Suppressor macrophage (primary cell): ENCODE data around the gene C12orf76.
"Not testable (repeated sequence)": the region's sequence is repeated elsewhere in the genome, so short reads cannot be mapped to it uniquely, and the experiment has no call there.

Source experiments
- DNase-seq, 4 experiments: peaks; one replicate each; pipeline ENCODE4 v3.0.0-alpha.2; 2020 to 2022

Gene C12orf76

DNA sequence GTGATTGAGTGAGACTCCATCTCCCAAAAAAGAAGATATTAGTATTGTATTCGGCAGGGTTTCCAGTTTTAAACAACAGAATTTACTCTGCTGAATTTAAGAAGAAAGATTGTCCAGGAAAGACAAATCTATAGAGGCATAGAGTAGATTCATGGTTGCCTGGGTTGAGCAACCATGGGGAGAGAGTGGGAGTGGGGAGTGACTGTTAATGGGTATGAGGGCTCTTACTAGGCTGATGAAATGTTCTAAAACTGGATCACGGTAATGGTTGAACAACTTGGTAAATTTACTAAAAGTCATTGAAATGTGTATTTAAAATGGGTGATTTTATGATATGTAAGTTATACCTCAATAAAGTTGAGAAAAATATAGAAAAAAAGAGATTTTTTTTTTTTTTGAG, 13.9 kb upstream of the C12orf76 start:
- peak; percentile 29 to 61 (median 54) for DNase-seq

DNA sequence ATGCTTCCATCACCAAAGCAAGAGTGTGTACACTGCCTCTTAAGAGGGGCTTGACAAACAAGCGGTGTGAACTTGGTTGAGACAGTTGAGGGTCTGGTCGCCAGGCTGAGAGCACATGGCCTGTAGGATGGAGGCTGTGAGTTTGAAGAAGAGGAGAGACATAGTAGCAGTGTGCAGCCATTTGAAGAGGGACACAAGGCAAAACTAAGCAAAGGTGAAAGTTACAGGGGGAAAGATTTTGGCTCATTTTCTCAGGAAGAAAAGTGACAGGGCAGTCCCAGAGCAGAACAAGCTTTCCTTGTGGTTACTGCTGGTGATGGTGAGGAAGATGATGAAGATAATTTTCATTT, 11.3 kb upstream of the C12orf76 start:
- DNase-seq: peak in 1 of 4 experiments; percentile 28

DNA sequence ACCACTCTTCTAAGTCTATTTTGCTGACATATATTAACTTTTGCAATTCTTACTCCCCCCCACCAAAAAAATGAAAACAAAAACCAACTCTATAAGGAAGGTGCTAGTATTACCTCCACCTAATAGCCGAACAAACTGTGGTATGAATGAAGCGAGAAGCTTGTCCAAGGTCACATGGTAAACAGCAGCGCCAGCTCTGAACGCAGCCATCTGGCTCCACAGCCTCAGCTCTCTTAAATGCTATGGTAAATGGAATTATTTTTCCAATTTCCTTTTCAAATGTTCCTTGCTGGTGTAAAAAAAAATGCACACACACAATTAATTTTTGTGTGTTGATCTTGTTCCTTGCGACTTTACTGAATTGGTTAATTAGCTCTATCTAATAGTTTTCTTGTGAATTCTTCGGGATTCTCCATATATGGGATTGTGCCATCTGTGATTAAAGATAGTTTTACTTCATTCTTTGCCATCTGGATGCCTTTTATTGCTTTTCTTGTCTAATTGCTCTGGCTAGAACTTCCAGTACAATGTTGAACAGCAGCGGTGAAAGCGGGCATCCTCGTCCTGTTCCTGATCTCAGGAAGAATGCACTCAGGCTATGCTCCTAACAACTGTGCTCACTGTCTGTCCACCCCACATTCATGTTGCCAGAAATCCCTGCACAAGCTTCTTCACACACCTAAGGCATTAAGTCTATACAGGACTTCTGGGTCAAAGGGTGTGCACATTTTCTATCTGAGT, 10.7 kb upstream of the C12orf76 start:
- DNase-seq: no peak

DNA sequence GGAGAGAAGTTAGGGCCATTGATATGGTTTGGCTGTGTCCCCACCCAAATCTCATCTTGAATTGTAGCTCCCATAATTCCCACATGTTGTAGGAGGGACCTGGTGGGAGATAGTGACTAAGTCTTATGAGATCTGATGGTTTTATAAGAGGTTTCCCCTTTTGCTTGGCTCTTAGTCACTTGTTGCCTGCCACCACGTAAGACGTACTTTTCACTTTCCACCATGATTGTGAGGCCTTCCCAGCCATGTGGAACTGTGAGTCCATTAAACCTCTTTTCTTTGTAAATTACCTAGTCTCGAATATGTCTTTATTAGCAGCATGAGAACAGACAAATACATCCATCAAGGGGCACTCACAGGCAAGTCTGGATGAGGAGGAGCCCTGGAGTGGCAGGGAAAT, 8.3 kb upstream of the C12orf76 start:
- DNase-seq: peak; percentile 26 to 62 (median 36)

DNA sequence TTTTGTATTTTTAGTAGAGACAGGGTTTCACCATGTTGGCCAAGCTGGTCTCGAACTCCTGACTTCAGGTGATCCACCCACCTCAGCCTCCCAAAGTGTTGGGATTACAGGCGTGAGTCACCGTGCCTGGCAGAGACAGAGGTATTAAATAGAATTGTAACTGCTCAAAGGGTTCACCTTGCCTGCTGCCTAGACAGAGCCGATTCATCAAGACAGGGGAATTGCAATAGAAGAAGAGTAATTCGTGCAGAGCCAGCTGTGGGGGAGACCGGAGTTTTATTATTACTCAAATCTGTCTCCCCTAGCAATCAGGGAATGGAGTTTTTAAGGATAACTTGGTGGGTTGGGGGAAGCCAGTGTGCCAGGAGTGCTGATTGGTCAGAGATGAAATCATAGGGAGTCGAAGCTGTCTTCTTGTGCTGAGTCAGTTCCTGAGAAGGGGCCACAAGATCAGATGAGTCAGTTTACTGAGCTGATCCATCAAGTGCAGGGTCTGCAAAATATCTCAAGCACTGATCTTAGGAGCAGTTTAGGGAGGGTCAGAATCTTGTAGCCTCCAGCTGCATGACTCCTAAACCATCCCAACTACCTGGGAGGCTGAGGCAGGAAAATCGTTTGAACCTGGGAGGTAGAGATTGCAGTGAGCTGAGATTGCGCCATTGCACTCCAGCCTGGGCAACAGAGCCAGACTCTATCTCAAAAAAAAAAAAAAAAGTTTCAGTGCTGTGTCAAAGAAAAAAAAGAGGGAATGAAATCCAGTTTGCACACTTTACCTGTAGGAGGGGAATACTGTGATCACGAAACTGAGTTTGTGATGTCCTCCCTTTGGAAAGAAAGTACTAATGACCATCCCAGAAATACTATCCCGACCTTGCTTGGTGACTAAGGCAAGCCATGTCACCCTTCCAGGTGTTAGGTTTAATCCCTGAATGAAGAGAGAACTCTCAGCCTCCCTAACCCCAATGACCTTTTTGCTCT, 7.3 kb upstream of the C12orf76 start:
- peak; percentile 71 to 85 (median 76) for DNase-seq

DNA sequence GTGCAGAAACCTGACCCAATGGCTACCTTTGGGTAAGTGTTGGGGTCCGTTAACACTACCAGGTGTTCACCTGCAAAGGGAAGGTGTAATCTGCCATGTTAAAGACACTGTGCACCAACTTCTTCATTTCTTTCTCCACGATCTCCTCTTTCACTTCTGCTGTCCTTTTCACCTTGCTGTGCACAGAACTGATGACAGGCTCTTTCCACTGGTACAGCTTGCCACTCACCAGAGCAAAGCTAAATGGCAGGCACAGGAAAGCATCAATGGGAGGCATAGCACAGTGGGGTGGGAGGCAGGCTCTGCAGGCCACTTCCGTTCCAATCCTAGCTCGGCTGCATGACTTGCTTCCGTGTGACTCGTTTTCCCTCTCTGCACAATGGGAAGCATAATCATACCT, 2.6 kb upstream of the C12orf76 start:
- DNase-seq: no peak

DNA sequence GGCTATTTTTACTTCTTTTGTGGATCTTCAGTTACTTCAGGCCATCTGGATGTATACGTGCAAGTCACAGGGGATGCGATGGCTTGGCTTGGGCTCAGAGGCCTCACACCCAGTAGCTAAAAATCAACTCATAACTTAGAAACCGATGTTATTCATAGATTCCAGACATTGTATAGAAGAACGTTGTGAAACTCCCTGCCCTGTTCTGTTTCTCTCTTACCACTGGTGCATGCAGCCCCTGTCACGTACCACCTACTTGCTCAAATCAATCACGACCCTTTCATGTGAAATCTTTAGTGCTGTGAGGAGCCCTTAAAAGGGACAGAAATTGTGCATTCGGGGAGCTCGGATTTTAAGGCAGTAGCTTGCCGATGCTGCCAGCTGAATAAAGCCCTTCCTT, 1.3 kb upstream of the C12orf76 start:
- not testable (repeated sequence) for DNase-seq

DNA sequence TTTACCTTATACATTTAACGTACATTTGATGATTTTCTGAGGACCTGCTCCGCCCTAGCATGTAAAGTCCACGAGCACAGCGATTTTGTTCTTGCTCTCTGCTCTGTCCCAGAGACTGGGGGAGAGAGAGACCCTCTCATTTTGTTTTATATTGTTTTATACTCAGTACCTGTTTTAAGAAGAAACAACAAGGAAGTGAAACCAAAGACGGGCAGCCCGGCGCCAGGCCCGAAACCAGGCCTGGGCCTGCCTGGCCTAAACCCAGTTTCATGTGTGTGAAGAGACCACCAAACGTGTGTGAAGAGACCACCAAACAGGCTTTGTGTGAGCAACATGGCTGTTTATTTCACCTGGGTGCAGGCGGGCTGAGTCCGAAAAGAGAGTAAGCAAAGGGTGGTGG, 712 bp upstream of the C12orf76 start:
- DNase-seq: peak; percentile 37 to 61 (median 39)

DNA sequence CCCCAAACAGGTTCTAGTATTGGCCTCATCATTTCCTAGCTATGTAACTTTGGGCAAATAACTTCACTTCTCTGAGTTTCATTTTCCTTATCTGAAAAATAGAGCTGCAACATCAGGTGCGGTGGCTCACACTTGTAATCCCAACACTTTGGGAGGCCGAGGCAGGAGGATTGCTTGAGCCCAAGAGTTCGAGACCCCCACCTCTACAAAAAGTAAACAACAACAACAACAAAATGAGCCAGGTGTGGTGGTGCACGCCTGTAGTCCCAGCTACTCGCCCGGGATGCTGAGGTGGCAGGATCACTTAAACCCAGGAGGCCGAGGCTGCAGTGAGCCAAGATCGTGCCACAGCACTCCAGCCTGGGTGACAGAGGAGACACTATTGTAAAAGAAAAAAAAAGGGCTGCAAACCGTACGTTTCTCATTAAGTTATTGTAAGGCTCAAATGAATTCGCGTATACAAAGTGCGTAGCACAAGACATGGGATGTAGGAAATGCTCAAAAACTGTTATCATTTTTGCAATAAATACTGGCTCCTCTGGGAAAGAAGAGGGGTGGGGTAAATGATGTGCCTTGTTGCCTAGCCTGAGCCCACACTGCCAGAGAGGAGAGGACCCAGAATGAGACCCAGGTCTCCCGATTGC, 903 bp downstream of the C12orf76 start:
- no peak for DNase-seq

DNA sequence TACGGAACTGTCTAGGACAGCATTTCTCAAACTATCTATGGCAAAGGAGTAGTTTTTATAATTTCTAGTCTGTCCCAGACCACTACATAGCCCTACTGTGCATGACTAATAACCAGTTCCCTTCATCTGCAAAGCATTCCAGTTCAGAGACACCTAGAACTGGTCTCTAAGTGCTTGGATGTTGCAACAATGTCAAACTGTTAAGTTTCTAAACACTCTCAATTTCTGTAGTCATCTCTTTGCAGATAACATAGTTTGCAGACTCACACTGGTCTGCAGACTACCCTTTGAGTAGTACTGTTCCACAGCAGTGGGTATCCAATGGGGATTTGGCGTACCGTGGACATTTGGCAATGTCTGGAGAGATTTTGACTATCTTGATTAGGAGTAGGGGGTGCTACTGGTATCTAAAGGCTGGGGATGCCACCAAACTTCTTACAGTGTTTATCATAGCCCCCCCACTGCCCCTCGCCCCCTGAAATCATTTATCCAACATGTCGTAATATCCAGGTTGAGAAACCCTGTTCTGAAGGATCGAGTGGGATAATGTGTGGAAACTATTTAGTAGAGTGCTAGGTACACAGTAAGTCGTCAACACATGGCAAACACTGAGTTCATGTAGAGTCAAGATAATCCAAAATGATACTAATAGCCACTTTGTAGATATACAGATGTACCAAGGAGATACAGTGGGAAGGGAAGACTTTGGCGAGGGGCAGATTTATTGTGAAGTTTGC, 1.7 kb downstream of the C12orf76 start:
- no peak for DNase-seq

DNA sequence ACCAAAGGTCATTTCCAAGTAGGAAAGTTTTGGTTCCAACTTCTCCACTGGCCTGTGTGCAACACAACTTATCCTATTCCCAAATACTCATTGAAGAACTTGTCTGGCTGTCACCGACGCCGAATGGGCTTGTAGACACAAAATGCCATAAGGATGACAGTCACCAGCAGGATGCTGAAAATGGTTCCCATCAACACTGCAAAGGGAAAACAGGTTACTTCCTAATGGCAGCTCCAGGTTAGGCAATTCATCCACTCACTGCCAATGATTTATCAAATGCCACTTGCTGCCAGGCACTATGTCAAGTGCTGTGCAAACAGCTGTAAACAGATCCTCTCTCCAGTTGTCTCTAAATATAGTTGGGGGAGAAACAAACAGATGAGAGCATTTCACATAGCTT, 6.1 kb downstream of the C12orf76 start:
- DNase-seq: no peak

DNA sequence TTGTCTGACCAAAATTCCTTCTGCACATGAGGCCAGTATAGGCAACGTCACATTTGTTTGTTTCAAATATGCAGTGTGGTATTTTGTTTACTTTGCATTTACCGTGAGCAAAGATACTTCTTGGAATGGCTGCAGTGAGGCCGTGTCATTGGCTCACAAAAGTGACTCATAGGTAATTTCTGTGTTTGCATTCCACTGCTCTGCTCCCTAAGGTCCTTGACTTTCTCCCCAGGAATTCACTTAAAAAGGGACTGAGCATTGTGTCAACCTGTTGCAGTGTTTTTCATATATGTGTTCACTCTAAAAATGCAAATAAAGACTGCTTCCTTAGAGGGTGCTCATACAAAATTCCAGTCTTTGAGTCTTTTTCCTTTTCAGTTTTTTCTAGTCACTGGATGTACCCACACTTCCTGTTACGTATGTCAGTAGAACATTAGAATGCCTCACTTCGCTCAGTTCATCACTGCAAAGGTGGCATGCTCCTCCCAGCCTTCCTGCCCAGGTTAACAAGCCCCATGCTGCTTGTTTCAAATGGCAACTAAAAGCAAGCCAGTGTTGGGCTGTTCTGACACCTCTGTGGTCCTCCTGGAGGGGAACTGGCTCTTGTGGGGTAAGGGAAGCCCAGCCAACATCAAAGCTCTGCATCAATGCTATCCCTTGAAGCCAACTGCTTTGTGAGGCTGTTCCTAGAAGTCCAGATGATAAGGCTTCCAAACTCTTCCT, 9.1 kb downstream of the C12orf76 start:
- peak in 3 of 4 experiments; percentile 9 to 20 (median 18) for DNase-seq

DNA sequence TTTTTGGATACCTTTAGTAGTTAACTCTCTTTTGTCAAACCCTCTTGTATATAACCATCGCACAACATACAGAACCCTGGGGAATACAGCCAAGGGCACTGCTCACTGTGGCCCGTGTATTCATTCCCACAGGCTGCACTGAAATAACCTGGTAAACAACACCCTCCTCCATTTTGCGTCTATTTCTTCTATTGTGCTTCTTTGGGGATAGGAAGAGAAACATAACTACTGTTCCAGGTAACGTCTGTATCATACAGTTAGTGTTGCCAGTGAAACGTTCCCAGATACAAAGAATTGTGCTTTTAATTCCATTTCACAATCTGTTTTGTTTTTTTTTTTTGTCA, 9.6 kb downstream of the C12orf76 start:
- DNase-seq: no peak

DNA sequence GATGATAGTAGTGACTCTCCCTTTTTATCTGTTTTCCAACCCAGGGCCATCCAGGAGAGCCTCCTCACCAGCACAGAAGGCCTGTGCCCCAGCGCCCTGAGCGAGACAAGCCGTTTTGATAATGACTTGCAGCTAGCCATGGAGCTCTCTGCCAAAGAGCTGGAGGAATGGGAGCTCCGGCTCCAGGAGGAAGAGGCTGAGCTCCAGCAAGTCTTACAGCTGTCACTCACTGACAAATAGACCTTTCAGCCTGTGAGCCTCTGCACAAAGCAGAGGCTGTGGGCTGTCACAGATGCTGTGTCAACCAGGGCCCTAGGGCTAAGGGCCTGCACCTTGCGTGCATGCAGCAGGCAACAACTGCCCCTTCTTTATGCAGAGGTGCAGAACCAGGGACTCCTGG, 11.0 kb downstream of the C12orf76 start:
- DNase-seq: no peak

DNA sequence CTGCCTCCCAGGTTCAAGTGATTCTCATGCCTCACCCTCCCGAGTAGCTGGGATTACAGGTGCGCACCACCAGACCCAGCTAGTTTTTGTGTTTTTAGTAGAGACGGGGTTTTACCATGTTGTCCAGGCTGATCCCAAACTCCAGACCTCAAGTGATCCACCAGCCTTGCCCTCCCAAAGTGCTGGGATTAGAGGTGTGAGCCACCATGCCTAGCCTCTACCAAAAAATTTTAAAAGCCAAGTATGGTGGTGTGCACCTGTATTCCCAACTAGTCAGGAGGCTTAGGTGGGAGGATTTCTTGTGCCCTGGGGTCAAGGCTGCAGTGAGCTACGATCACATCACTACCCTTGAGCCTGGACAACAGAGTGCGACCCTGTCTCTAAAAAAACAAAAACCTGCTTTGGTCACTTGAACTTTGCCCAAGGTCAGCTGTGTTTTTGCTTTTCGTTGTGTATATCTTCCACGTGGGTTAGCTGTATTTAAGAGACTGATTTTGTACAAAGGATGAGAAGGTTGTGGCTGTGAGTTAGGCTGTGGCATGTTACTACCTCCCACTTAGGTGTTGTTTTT, 12.7 kb downstream of the C12orf76 start:
- DNase-seq: no peak

DNA sequence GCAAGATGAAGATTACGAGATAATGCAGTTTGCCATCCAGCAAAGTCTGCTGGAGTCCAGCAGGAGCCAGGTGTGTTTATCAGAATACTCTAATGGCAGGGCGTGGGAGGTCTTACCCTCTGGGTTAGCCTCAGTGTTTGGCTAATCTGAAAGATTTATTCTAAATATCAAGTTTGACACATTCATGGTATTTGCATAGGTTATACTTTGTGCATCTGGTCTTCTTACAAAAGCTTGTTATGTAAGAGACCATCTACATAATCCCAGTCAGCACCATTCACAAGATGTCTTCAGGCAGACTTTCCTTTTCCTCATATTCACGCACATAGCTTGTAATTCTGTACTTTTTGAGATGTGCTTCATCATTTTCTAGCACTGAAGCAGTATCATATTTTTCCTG, 14.4 kb downstream of the C12orf76 start:
- DNase-seq: no peak

DNA sequence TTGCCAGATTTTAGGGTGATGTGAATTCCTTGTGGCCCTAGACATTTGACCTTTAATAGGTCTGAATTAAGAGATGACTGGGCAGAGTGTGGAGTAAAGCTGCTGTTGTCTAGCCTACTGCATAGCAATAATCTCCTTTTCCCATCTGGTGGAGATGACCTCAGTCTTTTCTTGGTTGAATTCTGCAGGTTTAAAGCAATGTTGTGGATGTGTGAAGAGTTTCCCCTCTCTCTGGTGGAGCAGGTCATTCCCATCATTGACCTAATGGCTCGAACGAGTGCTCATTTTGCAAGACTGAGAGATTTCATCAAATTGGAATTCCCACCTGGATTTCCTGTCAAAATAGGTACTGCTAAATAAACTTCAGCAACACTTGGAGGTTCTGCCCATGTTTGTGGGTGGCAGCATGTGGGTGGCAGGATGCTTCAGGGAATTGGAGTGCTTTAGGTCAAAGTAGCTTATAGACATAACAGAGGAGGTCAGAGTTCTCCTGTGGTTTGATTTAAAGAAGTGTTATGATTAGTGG, 19.0 kb downstream of the C12orf76 start:
- peak in 1 of 4 experiments; percentile 12 for DNase-seq

DNA sequence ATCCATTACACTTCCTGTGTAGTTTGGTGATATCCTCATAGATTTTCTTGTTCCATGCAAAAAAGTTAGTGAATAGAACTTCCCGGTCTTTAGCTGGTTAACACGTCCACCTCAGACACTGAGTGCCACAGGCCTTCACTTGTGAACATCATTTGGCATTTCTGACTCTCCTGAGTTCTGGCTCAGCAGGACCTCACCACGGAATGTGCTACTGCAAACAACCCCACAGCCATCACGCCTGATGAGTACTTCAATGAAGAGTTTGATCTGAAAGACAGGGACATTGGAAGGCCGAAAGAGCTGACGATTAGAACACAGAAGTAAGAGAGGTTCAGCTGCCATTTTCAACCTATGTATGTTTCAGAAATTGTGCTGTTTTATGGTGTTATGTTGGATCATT, 20.0 kb downstream of the C12orf76 start:
- DNase-seq: no peak

DNA sequence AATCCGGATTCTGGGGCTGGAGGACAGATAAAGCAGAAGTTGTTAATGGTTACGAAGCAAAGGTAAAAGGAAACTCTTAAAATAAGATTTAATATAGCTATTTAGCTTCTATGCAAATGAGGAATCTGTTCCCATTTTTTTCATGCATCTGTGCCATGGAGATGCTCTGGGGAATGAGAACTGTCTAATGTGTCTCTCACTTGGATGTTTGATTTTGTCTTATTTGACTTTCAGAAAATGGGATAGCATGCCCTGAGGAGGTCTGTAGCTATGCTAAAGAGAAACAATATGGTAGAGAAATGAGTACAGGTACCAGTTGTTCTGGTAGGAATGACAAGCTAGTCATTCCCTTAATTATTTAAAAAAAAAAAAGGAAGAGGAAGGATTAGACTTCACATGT, 24.3 kb downstream of the C12orf76 start:
- DNase-seq: no peak

DNA sequence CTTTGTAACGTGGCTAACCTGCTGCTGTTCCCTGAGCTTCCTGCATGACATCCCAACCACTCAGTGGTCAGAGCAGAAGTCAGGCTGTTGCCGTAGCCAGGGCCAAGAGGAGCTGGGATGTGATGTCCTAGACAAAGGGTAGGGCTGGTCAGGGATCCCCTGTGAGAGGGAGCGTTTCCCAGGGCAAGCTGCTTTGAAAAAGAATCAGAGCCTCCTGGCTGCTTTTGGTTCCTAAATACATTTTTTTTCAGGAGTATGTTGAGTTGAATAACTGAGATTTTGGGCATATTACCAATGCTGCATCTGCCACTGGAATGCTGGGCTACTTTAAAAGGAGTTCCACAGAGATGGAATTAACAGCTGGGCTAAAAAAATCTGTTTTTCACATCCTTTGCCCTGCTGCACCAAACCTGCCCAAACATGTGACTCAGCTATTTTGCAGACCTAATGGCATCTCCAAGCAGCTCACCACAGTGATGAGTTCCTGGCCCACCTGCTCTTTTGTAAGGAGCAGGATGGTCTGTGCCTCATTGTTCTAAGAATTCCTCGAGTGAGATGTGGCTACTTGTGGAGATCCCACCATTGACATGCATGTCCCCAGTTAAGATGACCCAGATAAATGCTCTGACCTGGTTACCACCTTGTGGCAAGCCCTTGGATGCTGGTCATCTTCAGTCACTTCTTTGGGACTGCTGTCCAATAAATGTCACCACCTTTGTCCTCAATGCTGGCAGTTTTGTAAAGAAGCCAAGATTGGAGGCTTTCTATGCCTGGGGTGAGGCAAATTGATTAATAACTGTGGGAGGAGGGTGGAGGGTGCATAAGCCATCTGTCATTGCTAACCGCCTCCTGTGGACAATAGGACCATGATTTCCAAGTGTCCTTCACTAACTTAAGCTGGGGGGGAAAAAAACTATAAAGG, 25.0 kb downstream of the C12orf76 start:
- no peak for DNase-seq
